Right lobe of liver (tissue), 4 donors: ENCODE data around the gene DNAJC16.

Experiments
- CTCF ChIP-seq, 4 donors: fragments of 200-600 bp in 3 of 4; fragments of 450-650 bp in 1 of 4; IDR thresholded peaks; one replicate each; pipeline versions ENCODE4 v1.5.1 to v1.8.0; 2016 to 2022; ENCODE audit warnings: antibody characterized with exemption in 4 of 4, mild to moderate bottlenecking in 2 of 4
- POLR2A ChIP-seq: fragments of 450-650 bp; IDR thresholded peaks from one replicate; pipeline ENCODE4 v1.6.1; 2017; ENCODE audit warnings: antibody characterized with exemption, mild to moderate bottlenecking
- donor health status: DM: no; HTN: no; CAD: no.
- donor health status: DM: no; HTN: no; CAD: no.
- donor health status: DM: no; HTN: yes; CAD: no.

GRCh38 chr1:15493869-15494390, 32.7 kb upstream of the DNAJC16 start:
- TF ChIP-seq CTCF (IDR thresholded peaks at IDR 0.05): no peak
- no peak for TF ChIP-seq POLR2A
